Hematopoietic multipotent progenitor cell treated with erythropoietin and hydrocortisone succinate and interleukin-3 and kit ligand, for 17 days (in vitro differentiated cells): ENCODE results near the gene SPATA13.

Experiments used
- DNase-seq: peaks from one replicate; pipeline ENCODE4 v3.0.0-alpha.2; 2015; ENCODE audit warnings: low spot score

Gene SPATA13

GRCh38 chr13:24167666-24168391, 7.3 kb downstream of the SPATA13 start:
- DNase-seq: no peak

GRCh38 chr13:24168392-24168750, 7.9 kb downstream of the SPATA13 start:
- no peak for DNase-seq

GRCh38 chr13:24168979-24169378, 8.5 kb downstream of the SPATA13 start:
- no peak for DNase-seq

GRCh38 chr13:24172071-24172470, 11.6 kb downstream of the SPATA13 start:
- no peak for DNase-seq

GRCh38 chr13:24173795-24174194, 13.3 kb downstream of the SPATA13 start:
- DNase-seq: no peak

- no peak for DNase-seq
Observed at GRCh38 chr13:24175847-24176246, 15.3 kb downstream of the SPATA13 start.

- DNase-seq: no peak
Observed at GRCh38 chr13:24176351-24177101, 16.0 kb downstream of the SPATA13 start.

GRCh38 chr13:24178847-24179485, 18.4 kb downstream of the SPATA13 start:
- no peak for DNase-seq

GRCh38 chr13:24179486-24179850, 18.9 kb downstream of the SPATA13 start:
- DNase-seq: no peak

GRCh38 chr13:24180750-24181377, 20.3 kb downstream of the SPATA13 start:
- no peak for DNase-seq

- DNase-seq: no peak
Observed at GRCh38 chr13:24181991-24182702, 21.6 kb downstream of the SPATA13 start.

GRCh38 chr13:24182703-24183081, 22.2 kb downstream of the SPATA13 start:
- DNase-seq: no peak

GRCh38 chr13:24183741-24184182, 23.2 kb downstream of the SPATA13 start:
- DNase-seq: no peak

- DNase-seq: no peak
Observed at GRCh38 chr13:24184265-24184841, 23.8 kb downstream of the SPATA13 start.

- no peak for DNase-seq
Observed at GRCh38 chr13:24184882-24185281, 24.4 kb downstream of the SPATA13 start.

GRCh38 chr13:24185591-24186232, 25.2 kb downstream of the SPATA13 start:
- DNase-seq: no peak

- no peak for DNase-seq
Observed at GRCh38 chr13:24187185-24187584, 26.7 kb downstream of the SPATA13 start.

- DNase-seq: no peak
Observed at GRCh38 chr13:24192057-24192810, 31.7 kb downstream of the SPATA13 start.

- DNase-seq: no peak
Observed at GRCh38 chr13:24192811-24193162, 32.3 kb downstream of the SPATA13 start.

- DNase-seq: no peak
Observed at GRCh38 chr13:24194447-24194846, 33.9 kb downstream of the SPATA13 start.

GRCh38 chr13:24195626-24196025, 35.1 kb downstream of the SPATA13 start:
- no peak for DNase-seq
